HUES48 (cell line): ENCODE data around the gene BUB1.
"Not testable (repeated sequence)": the region's sequence is repeated elsewhere in the genome, so short reads cannot be mapped to it uniquely, and the experiment has no call there.

Source experiments
- H3K27ac ChIP-seq: one replicate; pipeline ENCODE4 v1.7.0; 2013; ENCODE audit warnings: low read depth, low read length, inconsistent platforms
- H3K27me3 ChIP-seq: 2 replicates; pipeline ENCODE4 v1.6.1; 2013; ENCODE audit warnings: mild to moderate bottlenecking, low read length; ENCODE audit not compliant: control insufficient read depth, insufficient read depth
- H3K36me3 ChIP-seq: 2 replicates; pipeline ENCODE4 v1.6.1; 2013; ENCODE audit warnings: low read length; ENCODE audit not compliant: control insufficient read depth, insufficient read depth
- H3K4me1 ChIP-seq: 2 replicates; pipeline ENCODE4 v1.6.1; 2013; ENCODE audit warnings: mild to moderate bottlenecking, low read length; ENCODE audit not compliant: control insufficient read depth, insufficient read depth
- H3K4me3 ChIP-seq: 2 replicates; pipeline ENCODE4 v1.5.1; 2013; ENCODE audit warnings: mild to moderate bottlenecking, low read depth, low read length
- H3K9ac ChIP-seq: 2 replicates; pipeline ENCODE4 v1.6.1; 2013; ENCODE audit warnings: mild to moderate bottlenecking, low read depth, low read length, moderate library complexity
- H3K9me3 ChIP-seq: 2 replicates; pipeline ENCODE4 v1.6.1; 2013; ENCODE audit warnings: low read length; ENCODE audit not compliant: control insufficient read depth, insufficient read depth

BUB1 gene

GRCh38 chr2:110690083-110690965 lies 12.5 kb upstream of the BUB1 start:
- Histone ChIP-seq H3K36me3 (no peaks in the 10 kb centered on the region), H3K27me3 (0 out of 2 replicates have a peak, but pooled peaks cover 3% of the 10 kb centered on the region), H3K4me1 (peaks cover 38% of the 10 kb centered on the region)

GRCh38 chr2:110688594-110689091 lies 10.8 kb upstream of the BUB1 start:
- peak overlapping the region; percentile 61 for H3K9ac ChIP-seq
- H3K36me3 ChIP-seq = no peaks in the 10 kb centered on the region
- 0 out of 2 replicates have a peak, but pooled peaks cover 3% of the 10 kb centered on the region for H3K27me3 ChIP-seq
- peak overlapping the region; percentile 99 for H3K27ac ChIP-seq
- peak overlapping the region; percentile 57 for H3K4me3 ChIP-seq
- H3K4me1 ChIP-seq = peaks cover 32% of the 10 kb centered on the region
- peaks cover 13% of the 10 kb centered on the region for H3K9me3 ChIP-seq

More at GRCh38 chr2:110690083-110690965, 12.5 kb upstream of the BUB1 start:
- Histone ChIP-seq H3K9ac (no peak overlapping the region), H3K27ac (peak overlapping the region; percentile 99), H3K9me3 (peaks cover 13% of the 10 kb centered on the region), H3K4me3 (no peak overlapping the region)

- H3K27ac ChIP-seq = peak overlapping the region; percentile 99
- H3K9ac ChIP-seq = peak overlapping the region; percentile 61
- peaks cover 36% of the 10 kb centered on the region for H3K4me1 ChIP-seq
- peak overlapping the region; percentile 57 for H3K4me3 ChIP-seq
- not testable (repeated sequence) for H3K27me3 ChIP-seq, H3K36me3 ChIP-seq
- peaks cover 13% of the 10 kb centered on the region for H3K9me3 ChIP-seq
Observed at GRCh38 chr2:110687775-110688484, 10.1 kb upstream of the BUB1 start.

- H3K4me3 ChIP-seq = no peak overlapping the region
- H3K4me1 ChIP-seq = peaks cover 31% of the 10 kb centered on the region
- peaks cover 13% of the 10 kb centered on the region for H3K9me3 ChIP-seq
- H3K27me3 ChIP-seq = no peaks in the 10 kb centered on the region; the same call in 1 of the 2 replicates
- no peak overlapping the region for H3K9ac ChIP-seq
- H3K27ac ChIP-seq = no peak overlapping the region
- no peaks in the 10 kb centered on the region for H3K36me3 ChIP-seq
Observed at GRCh38 chr2:110682872-110683271, 5.0 kb upstream of the BUB1 start.

- peaks cover 28% of the 10 kb centered on the region for H3K4me1 ChIP-seq
- no peaks in the 10 kb centered on the region; the same call in 1 of the 2 replicates for H3K27me3 ChIP-seq
- H3K4me3 ChIP-seq = no peak overlapping the region
- peaks cover 13% of the 10 kb centered on the region for H3K9me3 ChIP-seq
- H3K9ac ChIP-seq = no peak overlapping the region
- no peak overlapping the region for H3K27ac ChIP-seq
- H3K36me3 ChIP-seq = no peaks in the 10 kb centered on the region
Observed at GRCh38 chr2:110682267-110682666, 4.4 kb upstream of the BUB1 start.

- H3K4me1 ChIP-seq = peaks cover 29% of the 10 kb centered on the region
- H3K36me3 ChIP-seq = peaks cover 8% of the 10 kb centered on the region
- no peak overlapping the region for H3K9ac ChIP-seq
- H3K4me3 ChIP-seq = no peak overlapping the region
- H3K27ac ChIP-seq = no peak overlapping the region
- peaks cover 2% of the 10 kb centered on the region for H3K9me3 ChIP-seq
- no peaks in the 10 kb centered on the region; the same call in 1 of the 2 replicates for H3K27me3 ChIP-seq
Observed at GRCh38 chr2:110680709-110681108, 2.8 kb upstream of the BUB1 start.

- H3K36me3 ChIP-seq = peaks cover 15% of the 10 kb centered on the region
- H3K27me3 ChIP-seq = no peaks in the 10 kb centered on the region; the same call in 1 of the 2 replicates
- no peak overlapping the region for H3K4me3 ChIP-seq
- peaks cover 37% of the 10 kb centered on the region for H3K4me1 ChIP-seq
- H3K9ac ChIP-seq = no peak overlapping the region
- no peaks in the 10 kb centered on the region; the same call in 1 of the 2 replicates for H3K9me3 ChIP-seq
- H3K27ac ChIP-seq = no peak overlapping the region
Observed at GRCh38 chr2:110679865-110680264, 2.0 kb upstream of the BUB1 start.

- Histone ChIP-seq H3K9me3 (no peaks in the 10 kb centered on the region; the same call in 1 of the 2 replicates), H3K4me3 (peak overlapping the region; percentile 96; the same call in 1 of the 2 replicates), H3K27ac (no peak overlapping the region), H3K9ac (no peak overlapping the region), H3K4me1 (peaks cover 42% of the 10 kb centered on the region), H3K27me3 (no peaks in the 10 kb centered on the region; the same call in 1 of the 2 replicates), H3K36me3 (peaks cover 20% of the 10 kb centered on the region)
Observed at GRCh38 chr2:110679337-110679707, 1.5 kb upstream of the BUB1 start.

GRCh38 chr2:110678457-110679336 lies 834 bp upstream of the BUB1 start:
- no peaks in the 10 kb centered on the region; the same call in 1 of the 2 replicates for H3K9me3 ChIP-seq
- H3K9ac ChIP-seq = peak overlapping the region; percentile 48
- H3K27me3 ChIP-seq = no peaks in the 10 kb centered on the region; the same call in 1 of the 2 replicates
- H3K4me1 ChIP-seq = peaks cover 36% of the 10 kb centered on the region
- H3K36me3 ChIP-seq = peaks cover 26% of the 10 kb centered on the region
- peak overlapping the region; percentile 96 for H3K4me3 ChIP-seq
- peak overlapping the region; percentile 93 for H3K27ac ChIP-seq

- H3K36me3 ChIP-seq = peaks cover 43% of the 10 kb centered on the region
- no peaks in the 10 kb centered on the region; the same call in 1 of the 2 replicates for H3K9me3 ChIP-seq
- peak overlapping the region; percentile 96 for H3K4me3 ChIP-seq
- H3K9ac ChIP-seq = peak overlapping the region; percentile 70
- H3K27ac ChIP-seq = peak overlapping the region; percentile 93
- no peaks in the 10 kb centered on the region; the same call in 1 of the 2 replicates for H3K27me3 ChIP-seq
- peaks cover 30% of the 10 kb centered on the region for H3K4me1 ChIP-seq
Observed at GRCh38 chr2:110677080-110677479, 783 bp downstream of the BUB1 start.
